ENCODE data around the gene SKOR1.

DNA sequence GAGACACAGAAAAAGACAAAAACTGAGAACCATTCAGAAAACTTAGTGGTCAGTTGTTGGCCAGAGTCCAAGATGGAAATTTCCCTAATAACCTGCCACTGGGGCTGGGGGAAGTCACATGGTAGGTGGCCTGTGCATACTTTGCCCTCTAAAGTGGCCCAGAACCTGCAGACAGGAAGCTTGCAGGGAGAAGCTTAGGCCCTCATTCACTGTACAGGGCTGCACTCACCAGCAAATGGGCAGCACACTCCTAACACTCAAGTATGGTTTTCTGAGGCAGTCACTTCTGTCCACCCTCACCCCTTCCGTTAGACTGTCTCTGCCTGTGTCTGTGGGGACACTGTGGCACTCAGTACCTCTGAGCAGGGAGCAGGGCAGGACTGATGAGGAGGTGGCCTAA, 29.0 kb downstream of the SKOR1 start:
- TF ChIP-seq SMC3 (IDR thresholded peaks at IDR 0.05; ENCODE audit: low read depth, low read length) (no peak), BHLHE40 (IDR thresholded peaks at IDR 0.05; ENCODE audit: low read depth, low read length) (no peak), RFX5 (IDR thresholded peaks at IDR 0.05; ENCODE audit: low read depth, low read length) (no peak), RAD21 (IDR thresholded peaks at IDR 0.05; ENCODE audit: low read length) (no peak), POLR2A (IDR thresholded peaks at IDR 0.05; ENCODE audit: low read depth, low read length) (no peak), CEBPB (IDR thresholded peaks at IDR 0.05; ENCODE audit: low read depth, low read length) (no peak), MXI1 (IDR thresholded peaks at IDR 0.05; ENCODE audit: borderline replicate concordance, low read depth, low read length) (no peak), MAFK (IDR thresholded peaks at IDR 0.05; ENCODE audit: low read depth, low read length) (no peak)
- TF ChIP-seq, protein P1, sequence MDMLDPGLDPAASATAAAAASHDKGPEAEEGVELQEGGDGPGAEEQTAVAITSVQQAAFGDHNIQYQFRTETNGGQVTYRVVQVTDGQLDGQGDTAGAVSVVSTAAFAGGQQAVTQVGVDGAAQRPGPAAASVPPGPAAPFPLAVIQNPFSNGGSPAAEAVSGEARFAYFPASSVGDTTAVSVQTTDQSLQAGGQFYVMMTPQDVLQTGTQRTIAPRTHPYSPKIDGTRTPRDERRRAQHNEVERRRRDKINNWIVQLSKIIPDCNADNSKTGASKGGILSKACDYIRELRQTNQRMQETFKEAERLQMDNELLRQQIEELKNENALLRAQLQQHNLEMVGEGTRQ (IDR thresholded peaks at IDR 0.05; ENCODE audit: low read depth, low read length): no peak
- TF ChIP-seq, protein P2, sequence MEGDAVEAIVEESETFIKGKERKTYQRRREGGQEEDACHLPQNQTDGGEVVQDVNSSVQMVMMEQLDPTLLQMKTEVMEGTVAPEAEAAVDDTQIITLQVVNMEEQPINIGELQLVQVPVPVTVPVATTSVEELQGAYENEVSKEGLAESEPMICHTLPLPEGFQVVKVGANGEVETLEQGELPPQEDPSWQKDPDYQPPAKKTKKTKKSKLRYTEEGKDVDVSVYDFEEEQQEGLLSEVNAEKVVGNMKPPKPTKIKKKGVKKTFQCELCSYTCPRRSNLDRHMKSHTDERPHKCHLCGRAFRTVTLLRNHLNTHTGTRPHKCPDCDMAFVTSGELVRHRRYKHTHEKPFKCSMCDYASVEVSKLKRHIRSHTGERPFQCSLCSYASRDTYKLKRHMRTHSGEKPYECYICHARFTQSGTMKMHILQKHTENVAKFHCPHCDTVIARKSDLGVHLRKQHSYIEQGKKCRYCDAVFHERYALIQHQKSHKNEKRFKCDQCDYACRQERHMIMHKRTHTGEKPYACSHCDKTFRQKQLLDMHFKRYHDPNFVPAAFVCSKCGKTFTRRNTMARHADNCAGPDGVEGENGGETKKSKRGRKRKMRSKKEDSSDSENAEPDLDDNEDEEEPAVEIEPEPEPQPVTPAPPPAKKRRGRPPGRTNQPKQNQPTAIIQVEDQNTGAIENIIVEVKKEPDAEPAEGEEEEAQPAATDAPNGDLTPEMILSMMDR (conservative IDR thresholded peaks at IDR 0.05; ENCODE audit: low read depth, low read length): no peak
